Measurements from ENCODE around the gene APMAP. TPM values are rescaled to one million over a fixed set of nuclear protein-coding genes. Genes with fewer than 3 reads are reported as not detected.

APMAP gene
- total RNA-seq, 2 donors from 2014 or later = 70.5 to 93.8 TPM

GRCh38 chr20:25031241-25031640 is 38.7 kb upstream of the APMAP start:
- H3K4me3 ChIP-seq = no peak overlapping the region
- TF ChIP-seq CTCF (IDR thresholded peaks at IDR 0.05) = no peak
- TF ChIP-seq POLR2A (IDR thresholded peaks at IDR 0.05) = no peak
- TF ChIP-seq POLR2AphosphoS5 (IDR thresholded peaks at IDR 0.05) = no peak
- no peak for DNase-seq (ENCODE audit: low spot score)
- 92% methylated on average over 3 of the region's 3 CpGs for WGBS
- H3K4me1 ChIP-seq (replicated peaks) = peaks cover 11% of the 10 kb centered on the region
- H3K36me3 ChIP-seq = no peaks in the 10 kb centered on the region
- H3K27me3 ChIP-seq (replicated peaks; ENCODE audit: insufficient read depth) = no peaks in the 10 kb centered on the region
- no peak overlapping the region for H3K27ac ChIP-seq
- H3K9me3 ChIP-seq = no peaks in the 10 kb centered on the region
- intact Hi-C loops (cut with DNase I) = loop anchor here (5.0 kb wide), 1 partner anchor 34 kb away; no protein-coding TSS in a partner anchor

- no peak overlapping the region for H3K27ac ChIP-seq
- no peaks in the 10 kb centered on the region for H3K9me3 ChIP-seq
- WGBS = 92% methylated on average over 8 of the region's 8 CpGs
- peaks cover 11% of the 10 kb centered on the region for H3K4me1 ChIP-seq (replicated peaks)
- H3K27me3 ChIP-seq (replicated peaks; ENCODE audit: insufficient read depth) = no peaks in the 10 kb centered on the region
- H3K36me3 ChIP-seq = no peaks in the 10 kb centered on the region
- intact Hi-C loops (cut with DNase I) = loop anchor here (5.0 kb wide), 1 partner anchor 33 kb away; no protein-coding TSS in a partner anchor
- H3K4me3 ChIP-seq = no peak overlapping the region
- no peak for TF ChIP-seq CTCF (IDR thresholded peaks at IDR 0.05)
- TF ChIP-seq POLR2A (IDR thresholded peaks at IDR 0.05) = no peak
- TF ChIP-seq POLR2AphosphoS5 (IDR thresholded peaks at IDR 0.05) = no peak
- no peak for DNase-seq (ENCODE audit: low spot score)
These were observed 38.2 kb upstream of the APMAP start for GRCh38 chr20:25030649-25031207.

DNA sequence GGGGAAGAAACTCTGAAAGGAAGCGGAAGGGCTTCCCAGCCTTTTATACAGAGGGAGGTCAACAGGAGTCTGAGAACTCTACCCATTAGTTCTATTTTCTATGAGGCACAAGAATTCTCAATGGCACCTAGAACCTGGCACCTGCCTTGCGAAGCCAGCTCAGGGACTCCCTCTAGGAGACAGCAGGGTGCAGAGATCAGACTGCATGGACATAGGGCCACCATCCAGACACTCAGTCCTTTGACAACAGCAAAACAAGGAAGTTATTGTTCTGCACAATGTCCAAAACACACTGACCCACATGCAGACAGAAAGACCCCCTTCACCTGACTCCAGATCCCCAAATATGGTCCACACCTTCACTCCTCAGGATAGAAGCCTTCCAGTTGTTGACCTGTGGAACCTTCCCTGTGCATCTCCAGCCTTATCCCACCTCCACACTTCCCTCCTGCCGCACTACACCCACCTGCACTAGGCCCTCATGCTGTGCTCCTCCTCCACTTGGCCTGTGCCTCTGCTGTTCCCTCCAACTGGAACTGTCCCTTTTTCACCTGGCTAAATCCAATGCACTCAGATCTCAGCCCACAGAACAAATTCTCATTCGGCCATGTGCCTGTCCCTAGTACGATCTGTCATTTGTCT is 37.6 kb upstream of the APMAP start:
- Histone ChIP-seq H3K36me3 (no peaks in the 10 kb centered on the region), H3K27me3 (replicated peaks; ENCODE audit: insufficient read depth) (no peaks in the 10 kb centered on the region), H3K27ac (no peak overlapping the region), H3K4me3 (no peak overlapping the region), H3K4me1 (replicated peaks) (peaks cover 11% of the 10 kb centered on the region), H3K9me3 (no peaks in the 10 kb centered on the region)
- WGBS = 93% methylated on average over 5 of the region's 5 CpGs
- no peak for DNase-seq (ENCODE audit: low spot score)
- TF ChIP-seq CTCF (IDR thresholded peaks at IDR 0.05) (no peak), POLR2A (IDR thresholded peaks at IDR 0.05) (no peak), POLR2AphosphoS5 (IDR thresholded peaks at IDR 0.05) (no peak)
- intact Hi-C loops (cut with DNase I) = loop anchor here (5.0 kb wide), 1 partner anchor 33 kb away; no protein-coding TSS in a partner anchor

GRCh38 chr20:25025986-25026605 is 33.5 kb upstream of the APMAP start:
- H3K27ac ChIP-seq = no peak overlapping the region
- 98% methylated on average over 4 of the region's 4 CpGs for whole genome bisulfite sequencing
- intact Hi-C loops (cut with DNase I) = no loop called here
- H3K4me3 ChIP-seq = no peak overlapping the region
- H3K9me3 ChIP-seq = no peaks in the 10 kb centered on the region
- DNase-seq (ENCODE audit: low spot score) = no peak
- H3K27me3 ChIP-seq (replicated peaks; ENCODE audit: insufficient read depth) = no peaks in the 10 kb centered on the region
- no peaks in the 10 kb centered on the region for H3K36me3 ChIP-seq
- TF ChIP-seq POLR2A (IDR thresholded peaks at IDR 0.05) (no peak), POLR2AphosphoS5 (IDR thresholded peaks at IDR 0.05) (no peak), CTCF (IDR thresholded peaks at IDR 0.05) (no peak)
- no peaks in the 10 kb centered on the region for H3K4me1 ChIP-seq (replicated peaks)

All from prostate gland (tissue), 2 donors.